Liver (tissue), 9 donors: Measurements from ENCODE around the gene IFITM5. TPM values are rescaled to one million over a fixed set of nuclear protein-coding genes. Genes with fewer than 3 reads are reported as not detected.

Experiments
- DNase-seq: peaks from one replicate; pipeline ENCODE4 v3.0.0-alpha.2; 2017; ENCODE audit warnings: low spot score
- H3K27ac ChIP-seq, 2 donors: one replicate each; pipeline ENCODE4 v1.7.0; 2013; ENCODE audit warnings: inconsistent platforms in 2 of 2, low read length in 2 of 2, control low read depth in 1 of 2, low read depth in 1 of 2, mild to moderate bottlenecking in 1 of 2
- H3K27me3 ChIP-seq, 4 donors: one replicate each; pipeline versions ENCODE4 v1.6.1 to v1.7.0; 2013; ENCODE audit warnings: low read length in 3 of 4, inconsistent platforms in 1 of 4, mild to moderate bottlenecking in 1 of 4, moderate library complexity in 1 of 4; ENCODE audit not compliant: control insufficient read depth in 4 of 4, insufficient read depth in 4 of 4
- H3K36me3 ChIP-seq, 4 donors: one replicate each; pipeline versions ENCODE4 v1.6.1 to v1.7.0; 2013; ENCODE audit warnings: low read length in 3 of 4, mild to moderate bottlenecking in 3 of 4, low read depth in 1 of 4, moderate library complexity in 1 of 4; ENCODE audit not compliant: control insufficient read depth in 4 of 4, insufficient read depth in 3 of 4
- H3K4me1 ChIP-seq, 4 donors: one replicate each; pipeline versions ENCODE4 v1.6.1 to v1.7.0; 2013; ENCODE audit warnings: low read length in 3 of 4, mild to moderate bottlenecking in 3 of 4, moderate library complexity in 1 of 4; ENCODE audit not compliant: control insufficient read depth in 4 of 4, insufficient read depth in 4 of 4
- H3K4me3 ChIP-seq, 3 donors: one replicate each; pipeline versions ENCODE4 v1.6.1 to v1.7.0; 2013; ENCODE audit warnings: low read length in 3 of 3, control low read depth in 1 of 3, low read depth in 1 of 3, mild to moderate bottlenecking in 1 of 3
- H3K9ac ChIP-seq, 2 donors: one replicate each; pipeline ENCODE4 v1.7.0; 2013; ENCODE audit warnings: low read length in 2 of 2, mild to moderate bottlenecking in 2 of 2, moderate library complexity in 2 of 2, control low read depth in 1 of 2, low read depth in 1 of 2
- H3K9me3 ChIP-seq, 4 donors: one replicate each; pipeline versions ENCODE4 v1.6.1 to v1.7.0; 2013; ENCODE audit warnings: low read length in 3 of 4; ENCODE audit not compliant: control insufficient read depth in 4 of 4
- FOXA1 ChIP-seq: IDR thresholded peaks from 2 replicates; pipeline ENCODE4 v1.6.1; 2016; ENCODE audit warnings: antibody characterized with exemption
- GABPA ChIP-seq, 2 donors: IDR thresholded peaks in 1 of 2; conservative IDR thresholded peaks in 1 of 2; 2 replicates each; pipeline ENCODE4 v1.6.1; 2016; ENCODE audit warnings: antibody characterized with exemption in 2 of 2, mild to moderate bottlenecking in 1 of 2, moderate library complexity in 1 of 2
- HNF4G ChIP-seq: IDR thresholded peaks from 2 replicates; pipeline ENCODE4 v1.6.1; 2016; ENCODE audit warnings: antibody characterized with exemption
- NR2F2 ChIP-seq: IDR thresholded peaks from 2 replicates; pipeline ENCODE4 v1.6.1; 2016; ENCODE audit warnings: antibody characterized with exemption
- RXRA ChIP-seq, 2 donors: IDR thresholded peaks; 2 replicates each; pipeline ENCODE4 v1.6.1; 2017 to 2018; ENCODE audit warnings: antibody characterized with exemption in 2 of 2, mild to moderate bottlenecking in 1 of 2
- SP1 ChIP-seq: IDR thresholded peaks from 2 replicates; pipeline ENCODE4 v1.6.1; 2018; ENCODE audit warnings: antibody characterized with exemption, mild to moderate bottlenecking
- TAF1 ChIP-seq: conservative IDR thresholded peaks from 2 replicates; pipeline ENCODE4 v1.6.1; 2016; ENCODE audit warnings: antibody characterized with exemption, mild to moderate bottlenecking
- YY1 ChIP-seq: IDR thresholded peaks from 2 replicates; pipeline ENCODE4 v1.6.1; 2016; ENCODE audit warnings: antibody characterized with exemption, mild to moderate bottlenecking
- WGBS: extraction: QIAGEN DNeasy Blood & Tissue Kit; methylation state at CpG from one replicate; pipeline ENCODE4 v1.1.7; 2013; 5-methylcytosine and 5-hydroxymethylcytosine counted together
- polyA plus RNA-seq, 2 donors: library from polyadenylated mRNA; stranded (reverse) in 1 of 2; unstranded in 1 of 2; fragments of 200-250 nt in 1 of 2; fragments of >200 nt in 1 of 2; fragmentation: Nextera tagmentation in 1 of 2; extraction: Ambion mirVana in 1 of 2; gene quantifications; one replicate each; pipeline versions ENCODE4 v1.2.1 to v1.2.3, GENCODE V29; 2013 to 2015
- total RNA-seq, 2 donors: library from RNA; depleted of rRNA; stranded (reverse); fragments of >200 nt; gene quantifications; one replicate each; pipeline ENCODE4 v1.2.3, GENCODE V29; 2014
- TF ChIP-seq, protein P1 (sequence below): IDR thresholded peaks from 2 replicates; pipeline ENCODE4 v1.6.1; 2016; ENCODE audit warnings: antibody characterized with exemption, mild to moderate bottlenecking
- TF ChIP-seq, protein P2 (sequence below): IDR thresholded peaks from 2 replicates; pipeline ENCODE4 v1.6.1; 2016; ENCODE audit warnings: antibody characterized with exemption
- TF ChIP-seq, protein P3 (sequence below): fragments of 150-350 bp; IDR thresholded peaks from 2 replicates; pipeline ENCODE4 v1.5.1; 2017; ENCODE audit warnings: improper control_type of control experiment, low read depth, low read length; ENCODE audit not compliant: missing input control
- donor health status: healthy.
- donor health status: healthy.
- donor health status: healthy.
- donor health status: healthy.
- donor health status: healthy.

The IFITM5 gene
- total and polyA plus RNA-seq, 4 donors = not detected

DNA sequence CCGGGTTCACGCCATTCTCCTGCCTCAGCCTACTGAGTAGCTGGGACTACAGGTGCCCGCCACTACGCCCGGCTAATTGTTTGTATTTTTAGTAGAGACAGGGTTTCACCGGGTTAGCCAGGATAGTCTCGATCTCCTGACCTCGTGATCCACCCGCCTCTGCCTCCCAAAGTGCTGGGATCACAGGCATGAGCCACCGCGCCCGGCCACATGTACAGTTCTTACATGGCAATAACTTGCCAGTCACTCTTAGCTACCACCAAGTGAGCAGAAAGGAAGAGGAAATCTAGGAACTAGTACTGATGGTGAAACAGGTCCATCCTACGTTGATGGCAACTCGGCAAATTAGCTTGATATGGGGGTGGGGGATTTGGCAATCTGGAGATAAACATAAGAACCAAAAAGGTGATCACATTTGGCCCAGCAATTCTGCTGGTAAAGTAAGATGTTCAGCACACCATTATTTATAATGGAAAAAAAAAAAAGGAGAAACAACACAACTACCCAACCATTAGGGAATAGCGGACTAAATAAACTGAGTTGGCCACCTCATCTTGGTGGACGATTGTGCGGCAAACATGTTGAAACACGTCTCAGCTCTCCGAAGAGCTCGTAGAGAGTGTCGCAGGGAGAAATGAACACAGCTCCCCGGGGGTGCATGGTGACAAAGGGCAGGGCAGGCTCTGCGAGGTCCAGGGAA, 15.8 kb downstream of the IFITM5 start (continued):
- TF ChIP-seq, protein P1, sequence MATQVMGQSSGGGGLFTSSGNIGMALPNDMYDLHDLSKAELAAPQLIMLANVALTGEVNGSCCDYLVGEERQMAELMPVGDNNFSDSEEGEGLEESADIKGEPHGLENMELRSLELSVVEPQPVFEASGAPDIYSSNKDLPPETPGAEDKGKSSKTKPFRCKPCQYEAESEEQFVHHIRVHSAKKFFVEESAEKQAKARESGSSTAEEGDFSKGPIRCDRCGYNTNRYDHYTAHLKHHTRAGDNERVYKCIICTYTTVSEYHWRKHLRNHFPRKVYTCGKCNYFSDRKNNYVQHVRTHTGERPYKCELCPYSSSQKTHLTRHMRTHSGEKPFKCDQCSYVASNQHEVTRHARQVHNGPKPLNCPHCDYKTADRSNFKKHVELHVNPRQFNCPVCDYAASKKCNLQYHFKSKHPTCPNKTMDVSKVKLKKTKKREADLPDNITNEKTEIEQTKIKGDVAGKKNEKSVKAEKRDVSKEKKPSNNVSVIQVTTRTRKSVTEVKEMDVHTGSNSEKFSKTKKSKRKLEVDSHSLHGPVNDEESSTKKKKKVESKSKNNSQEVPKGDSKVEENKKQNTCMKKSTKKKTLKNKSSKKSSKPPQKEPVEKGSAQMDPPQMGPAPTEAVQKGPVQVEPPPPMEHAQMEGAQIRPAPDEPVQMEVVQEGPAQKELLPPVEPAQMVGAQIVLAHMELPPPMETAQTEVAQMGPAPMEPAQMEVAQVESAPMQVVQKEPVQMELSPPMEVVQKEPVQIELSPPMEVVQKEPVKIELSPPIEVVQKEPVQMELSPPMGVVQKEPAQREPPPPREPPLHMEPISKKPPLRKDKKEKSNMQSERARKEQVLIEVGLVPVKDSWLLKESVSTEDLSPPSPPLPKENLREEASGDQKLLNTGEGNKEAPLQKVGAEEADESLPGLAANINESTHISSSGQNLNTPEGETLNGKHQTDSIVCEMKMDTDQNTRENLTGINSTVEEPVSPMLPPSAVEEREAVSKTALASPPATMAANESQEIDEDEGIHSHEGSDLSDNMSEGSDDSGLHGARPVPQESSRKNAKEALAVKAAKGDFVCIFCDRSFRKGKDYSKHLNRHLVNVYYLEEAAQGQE = no peak
- TF ChIP-seq TAF1 (no peak), NR2F2 (no peak), HNF4G (no peak)
- TF ChIP-seq, protein P2, sequence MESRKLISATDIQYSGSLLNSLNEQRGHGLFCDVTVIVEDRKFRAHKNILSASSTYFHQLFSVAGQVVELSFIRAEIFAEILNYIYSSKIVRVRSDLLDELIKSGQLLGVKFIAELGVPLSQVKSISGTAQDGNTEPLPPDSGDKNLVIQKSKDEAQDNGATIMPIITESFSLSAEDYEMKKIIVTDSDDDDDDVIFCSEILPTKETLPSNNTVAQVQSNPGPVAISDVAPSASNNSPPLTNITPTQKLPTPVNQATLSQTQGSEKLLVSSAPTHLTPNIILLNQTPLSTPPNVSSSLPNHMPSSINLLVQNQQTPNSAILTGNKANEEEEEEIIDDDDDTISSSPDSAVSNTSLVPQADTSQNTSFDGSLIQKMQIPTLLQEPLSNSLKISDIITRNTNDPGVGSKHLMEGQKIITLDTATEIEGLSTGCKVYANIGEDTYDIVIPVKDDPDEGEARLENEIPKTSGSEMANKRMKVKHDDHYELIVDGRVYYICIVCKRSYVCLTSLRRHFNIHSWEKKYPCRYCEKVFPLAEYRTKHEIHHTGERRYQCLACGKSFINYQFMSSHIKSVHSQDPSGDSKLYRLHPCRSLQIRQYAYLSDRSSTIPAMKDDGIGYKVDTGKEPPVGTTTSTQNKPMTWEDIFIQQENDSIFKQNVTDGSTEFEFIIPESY = no peak

DNA sequence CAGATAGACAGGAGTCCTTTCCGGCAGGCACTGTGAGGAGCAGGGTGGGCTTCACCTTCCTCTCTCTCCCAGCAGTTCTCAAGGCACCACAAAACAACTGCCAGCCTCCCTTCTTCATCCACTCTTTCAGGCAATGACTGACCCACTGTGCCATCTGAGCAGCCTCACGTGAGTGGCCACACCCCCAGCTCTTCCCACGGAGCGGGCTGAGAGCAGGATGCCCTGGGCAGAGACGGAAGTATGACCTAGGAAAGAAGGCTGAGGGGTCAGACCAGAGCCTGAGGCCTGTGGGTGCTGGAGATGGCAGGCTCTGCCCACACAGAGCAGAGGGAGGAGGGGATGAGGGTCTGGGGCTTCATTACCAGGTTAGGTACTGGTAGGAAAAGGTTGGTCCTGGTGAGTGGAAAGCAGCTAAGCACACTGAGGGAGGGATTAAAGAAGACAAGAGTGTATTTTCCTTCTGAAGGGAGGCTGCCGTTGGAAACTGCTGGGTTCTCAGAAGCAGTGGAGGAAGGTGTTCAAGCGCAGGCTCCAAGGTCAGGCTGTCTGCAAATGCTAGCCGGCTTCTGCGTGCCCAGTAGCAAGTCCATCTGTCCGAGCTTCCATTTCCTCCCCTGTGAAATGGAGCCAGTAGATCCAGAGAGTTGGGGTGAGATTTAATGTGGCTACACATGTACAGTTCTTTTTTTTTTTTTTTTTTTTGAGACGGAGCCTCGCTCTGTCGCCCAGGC, 16.5 kb downstream of the IFITM5 start:
- Histone ChIP-seq H3K27me3 (no peaks in the 10 kb centered on the region), H3K4me1 (peaks cover 12 to 46% (median 32%) of the 10 kb centered on the region in 4 donors), H3K36me3 (no peaks in the 10 kb centered on the region), H3K4me3 (no peak overlapping the region), H3K9ac (no peak overlapping the region), H3K27ac (no peak overlapping the region), H3K9me3 (no peaks in the 10 kb centered on the region)
- WGBS = 82% methylated on average over 11 of the region's 13 CpGs
- TF ChIP-seq RXRA (IDR thresholded peaks at IDR 0.05) (no peak), FOXA1 (no peak), TAF1 (no peak), SP1 (no peak), GABPA (IDR thresholded peaks at IDR 0.05 in 1 of 2, conservative IDR thresholded peaks at IDR 0.05 in 1 of 2) (no peak), NR2F2 (no peak), YY1 (no peak)
- TF ChIP-seq, protein P1 = no peak
- TF ChIP-seq, protein P3, sequence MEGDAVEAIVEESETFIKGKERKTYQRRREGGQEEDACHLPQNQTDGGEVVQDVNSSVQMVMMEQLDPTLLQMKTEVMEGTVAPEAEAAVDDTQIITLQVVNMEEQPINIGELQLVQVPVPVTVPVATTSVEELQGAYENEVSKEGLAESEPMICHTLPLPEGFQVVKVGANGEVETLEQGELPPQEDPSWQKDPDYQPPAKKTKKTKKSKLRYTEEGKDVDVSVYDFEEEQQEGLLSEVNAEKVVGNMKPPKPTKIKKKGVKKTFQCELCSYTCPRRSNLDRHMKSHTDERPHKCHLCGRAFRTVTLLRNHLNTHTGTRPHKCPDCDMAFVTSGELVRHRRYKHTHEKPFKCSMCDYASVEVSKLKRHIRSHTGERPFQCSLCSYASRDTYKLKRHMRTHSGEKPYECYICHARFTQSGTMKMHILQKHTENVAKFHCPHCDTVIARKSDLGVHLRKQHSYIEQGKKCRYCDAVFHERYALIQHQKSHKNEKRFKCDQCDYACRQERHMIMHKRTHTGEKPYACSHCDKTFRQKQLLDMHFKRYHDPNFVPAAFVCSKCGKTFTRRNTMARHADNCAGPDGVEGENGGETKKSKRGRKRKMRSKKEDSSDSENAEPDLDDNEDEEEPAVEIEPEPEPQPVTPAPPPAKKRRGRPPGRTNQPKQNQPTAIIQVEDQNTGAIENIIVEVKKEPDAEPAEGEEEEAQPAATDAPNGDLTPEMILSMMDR = no peak
- DNase-seq = no peak
